DOHH2 (cell line): ENCODE results near the gene PRPF40A.

ENCODE experiments used
- H3F3A ChIP-seq: fragments of 200-600 bp; sonication (generic), shearing (Covaris generic); 2 replicates; pipeline ENCODE4 v1.6.0; 2016; ENCODE audit warnings: antibody characterized with exemption, mild to moderate bottlenecking; ENCODE audit not compliant: control insufficient read depth, insufficient read depth
- H3K27ac ChIP-seq: fragments of 200-600 bp; sonication (generic); 2 replicates; pipeline ENCODE4 v1.5.1; 2014; ENCODE audit warnings: low read depth, mild to moderate bottlenecking, low read length, moderate library complexity
- H3K27me3 ChIP-seq: fragments of 200-600 bp; sonication (generic); 2 replicates; pipeline ENCODE4 v1.6.1; 2014; ENCODE audit warnings: mild to moderate bottlenecking, low read length, mixed read lengths; ENCODE audit not compliant: control insufficient read depth
- H3K36me3 ChIP-seq: fragments of 200-600 bp; sonication (generic); 2 replicates; pipeline ENCODE4 v1.6.1; 2014; ENCODE audit warnings: mild to moderate bottlenecking, low read length, moderate library complexity, mixed read lengths; ENCODE audit not compliant: control insufficient read depth
- H3K4me1 ChIP-seq: fragments of 200-600 bp; sonication (generic); 2 replicates; pipeline ENCODE4 v1.6.1; 2014; ENCODE audit warnings: mild to moderate bottlenecking, low read length, mixed read lengths; ENCODE audit not compliant: control insufficient read depth
- H3K4me2 ChIP-seq: fragments of 200-600 bp; sonication (generic); 2 replicates; pipeline ENCODE4 v1.6.0; 2014; ENCODE audit warnings: mild to moderate bottlenecking, low read length, moderate library complexity
- H3K4me3 ChIP-seq: fragments of 200-600 bp; sonication (generic); 2 replicates; pipeline ENCODE4 v1.5.1; 2014; ENCODE audit warnings: mild to moderate bottlenecking, low read length, mixed read lengths
- H3K79me2 ChIP-seq: fragments of 200-600 bp; sonication (generic); 2 replicates; pipeline ENCODE4 v1.6.1; 2014; ENCODE audit warnings: mild to moderate bottlenecking, low read length, mixed read lengths; ENCODE audit not compliant: control insufficient read depth
- H3K9me2 ChIP-seq: fragments of 200-600 bp; sonication (generic); replicated peaks from 2 replicates; pipeline ENCODE4 v1.6.1; 2014; ENCODE audit warnings: mild to moderate bottlenecking, low read length, mixed read lengths; ENCODE audit not compliant: control insufficient read depth
- H3K9me3 ChIP-seq: fragments of 200-600 bp; sonication (generic); 2 replicates; pipeline ENCODE4 v1.6.1; 2014; ENCODE audit warnings: antibody characterized with exemption, low read length, mixed read lengths; ENCODE audit not compliant: control insufficient read depth, insufficient read depth
- H4K20me1 ChIP-seq: fragments of 200-600 bp; sonication (generic); 2 replicates; pipeline ENCODE4 v1.6.0; 2014; ENCODE audit warnings: low read depth, mild to moderate bottlenecking, antibody characterized with exemption, low read length, moderate library complexity; ENCODE audit not compliant: control insufficient read depth, insufficient read depth
- EZH2phosphoT487 ChIP-seq: fragments of 200-600 bp; sonication (generic); IDR thresholded peaks from 2 replicates; pipeline ENCODE4 v1.6.1; 2017; ENCODE audit warnings: borderline replicate concordance, mild to moderate bottlenecking, antibody characterized with exemption, low read length, moderate library complexity, mixed read lengths
- TF ChIP-seq, protein P1 (sequence below): fragments of 200-600 bp; sonication (generic); IDR thresholded peaks from one replicate; pipeline ENCODE4 v1.5.1; 2014; ENCODE audit warnings: antibody characterized with exemption, mild to moderate bottlenecking, low read depth, low read length; ENCODE audit not compliant: poor library complexity, severe bottlenecking

PRPF40A gene

DNA sequence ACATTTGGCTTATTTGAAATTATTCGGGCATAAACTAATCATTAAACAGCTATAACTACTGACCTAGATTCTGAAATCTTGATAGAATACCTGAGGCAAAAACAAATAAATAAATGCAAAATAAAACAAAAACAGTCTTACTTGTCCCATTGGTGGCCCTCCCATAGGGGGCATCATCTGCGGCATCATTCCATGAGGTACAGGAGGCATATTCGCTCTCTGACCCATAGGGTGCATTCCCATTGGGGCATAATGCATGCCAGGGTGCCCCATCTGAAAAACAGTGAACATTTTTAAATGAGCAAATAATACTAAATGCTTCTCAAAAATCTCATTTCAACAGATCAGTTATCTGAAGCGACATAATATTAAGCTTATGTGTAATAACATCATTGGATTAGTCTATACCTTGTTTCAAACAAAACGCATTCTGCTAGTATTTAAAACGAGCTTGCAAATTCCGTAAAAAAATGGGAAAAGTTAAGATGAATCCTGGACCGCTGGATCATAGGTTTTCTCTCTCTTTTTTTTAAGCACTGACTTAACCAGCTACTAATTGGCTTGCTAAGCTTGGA is 1.3 kb downstream of the PRPF40A start:
- no peak overlapping the region for H3K27ac ChIP-seq
- no peaks in the 10 kb centered on the region for H3F3A ChIP-seq
- peaks cover 29% of the 10 kb centered on the region for H3K4me1 ChIP-seq
- peak overlapping the region; percentile 74 for H3K4me2 ChIP-seq
- H3K79me2 ChIP-seq, result peaks cover 88% of the 10 kb centered on the region
- TF ChIP-seq, protein P1, sequence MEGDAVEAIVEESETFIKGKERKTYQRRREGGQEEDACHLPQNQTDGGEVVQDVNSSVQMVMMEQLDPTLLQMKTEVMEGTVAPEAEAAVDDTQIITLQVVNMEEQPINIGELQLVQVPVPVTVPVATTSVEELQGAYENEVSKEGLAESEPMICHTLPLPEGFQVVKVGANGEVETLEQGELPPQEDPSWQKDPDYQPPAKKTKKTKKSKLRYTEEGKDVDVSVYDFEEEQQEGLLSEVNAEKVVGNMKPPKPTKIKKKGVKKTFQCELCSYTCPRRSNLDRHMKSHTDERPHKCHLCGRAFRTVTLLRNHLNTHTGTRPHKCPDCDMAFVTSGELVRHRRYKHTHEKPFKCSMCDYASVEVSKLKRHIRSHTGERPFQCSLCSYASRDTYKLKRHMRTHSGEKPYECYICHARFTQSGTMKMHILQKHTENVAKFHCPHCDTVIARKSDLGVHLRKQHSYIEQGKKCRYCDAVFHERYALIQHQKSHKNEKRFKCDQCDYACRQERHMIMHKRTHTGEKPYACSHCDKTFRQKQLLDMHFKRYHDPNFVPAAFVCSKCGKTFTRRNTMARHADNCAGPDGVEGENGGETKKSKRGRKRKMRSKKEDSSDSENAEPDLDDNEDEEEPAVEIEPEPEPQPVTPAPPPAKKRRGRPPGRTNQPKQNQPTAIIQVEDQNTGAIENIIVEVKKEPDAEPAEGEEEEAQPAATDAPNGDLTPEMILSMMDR, result peak; percentile 70
- no peak for TF ChIP-seq EZH2phosphoT487
- H3K9me3 ChIP-seq, result no peaks in the 10 kb centered on the region
- no peaks in the 10 kb centered on the region for H3K27me3 ChIP-seq
- peaks cover 84% of the 10 kb centered on the region for H3K36me3 ChIP-seq
- H3K4me3 ChIP-seq, result peak overlapping the region; percentile 97
- no peaks in the 10 kb centered on the region for H3K9me2 ChIP-seq
- peaks cover 31% of the 10 kb centered on the region for H4K20me1 ChIP-seq

DNA sequence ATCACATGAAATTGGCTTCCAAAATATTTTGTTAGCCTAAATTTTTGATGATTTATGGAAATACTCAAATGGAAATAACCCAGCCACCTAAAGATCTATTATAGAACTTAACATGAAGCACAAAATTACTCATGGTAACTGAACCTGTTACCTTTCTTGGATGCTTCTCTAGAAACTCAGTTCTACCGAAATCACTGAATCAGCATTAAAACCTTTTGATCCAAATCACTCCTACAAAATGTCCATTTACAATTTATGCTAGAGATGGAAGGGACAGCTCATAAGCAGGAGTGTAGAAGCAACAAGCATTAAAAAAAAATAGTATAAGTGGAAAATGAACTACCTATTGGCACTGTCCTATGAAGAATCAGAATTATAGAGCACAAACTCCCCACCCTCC is 2.1 kb downstream of the PRPF40A start:
- no peak for TF ChIP-seq EZH2phosphoT487
- TF ChIP-seq, protein P1, result no peak
- H3K36me3 ChIP-seq, result peaks cover 84% of the 10 kb centered on the region
- H3K9me3 ChIP-seq, result no peaks in the 10 kb centered on the region
- peak overlapping the region; percentile 74 for H3K4me2 ChIP-seq
- H3K27me3 ChIP-seq, result no peaks in the 10 kb centered on the region
- no peaks in the 10 kb centered on the region for H3K9me2 ChIP-seq
- peaks cover 21% of the 10 kb centered on the region for H3K4me1 ChIP-seq
- H3K79me2 ChIP-seq, result peaks cover 88% of the 10 kb centered on the region
- H3K27ac ChIP-seq, result no peak overlapping the region
- H4K20me1 ChIP-seq, result peaks cover 32% of the 10 kb centered on the region
- H3F3A ChIP-seq, result no peaks in the 10 kb centered on the region
- peak overlapping the region; percentile 97 for H3K4me3 ChIP-seq

DNA sequence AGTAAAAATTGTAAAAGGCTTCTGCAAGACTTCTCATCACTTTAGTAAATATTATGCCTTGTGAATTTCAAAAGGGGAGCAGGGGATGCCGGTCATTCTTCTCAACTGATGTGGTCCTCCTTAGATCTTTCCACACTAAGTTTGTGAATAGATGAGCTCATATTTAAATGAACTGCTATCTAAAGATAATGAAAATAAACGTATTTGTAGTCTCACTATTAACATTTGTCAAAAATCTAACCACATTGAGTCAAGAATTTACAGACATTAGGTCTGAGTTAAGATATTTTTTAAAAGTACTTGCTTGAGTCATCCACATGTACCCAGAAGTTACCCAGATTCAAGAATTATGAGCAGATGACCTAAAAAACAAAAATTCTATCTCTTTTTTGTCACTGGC is 6.5 kb downstream of the PRPF40A start:
- Histone ChIP-seq H4K20me1 (peaks cover 15% of the 10 kb centered on the region), H3K36me3 (peaks cover 99% of the 10 kb centered on the region), H3K9me3 (no peaks in the 10 kb centered on the region), H3K4me2 (no peak overlapping the region), H3F3A (no peaks in the 10 kb centered on the region), H3K27ac (no peak overlapping the region), H3K4me3 (no peak overlapping the region), H3K4me1 (peaks cover 11% of the 10 kb centered on the region), H3K9me2 (no peaks in the 10 kb centered on the region), H3K79me2 (peaks cover 100% of the 10 kb centered on the region), H3K27me3 (no peaks in the 10 kb centered on the region)
- TF ChIP-seq, protein P1, result no peak
- no peak for TF ChIP-seq EZH2phosphoT487
